UCSD-AML1 (cell line): ENCODE measurements around the gene MIAT.
A peak's percentile ranks its signal among the peaks of the same experiment; 100 is the strongest.

Source experiments
- DNase-seq: peaks from one replicate; lab custom pipeline; 2025; ENCODE audit not compliant: unreplicated experiment; lab: John Stamatoyannopoulos, UW

The MIAT gene

DNA sequence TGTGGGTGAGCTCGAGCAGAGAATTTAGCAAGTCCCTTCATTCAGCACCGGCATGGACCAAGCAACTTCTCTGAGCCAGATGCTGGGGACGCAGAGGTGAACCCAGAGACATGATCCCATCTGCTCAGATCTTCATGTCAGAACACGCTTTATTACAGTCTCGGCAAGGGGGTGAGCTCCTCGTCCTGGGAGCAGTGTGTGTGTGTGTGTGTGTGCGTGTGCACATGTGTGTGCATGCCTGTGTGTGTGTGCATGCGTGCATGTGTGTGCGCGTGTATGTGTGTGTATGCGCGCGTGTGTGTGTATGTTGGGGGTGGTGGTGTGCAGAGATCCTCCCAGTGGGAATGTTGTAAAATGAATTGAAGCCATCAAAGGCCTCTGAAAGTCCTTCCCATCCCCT, 9.8 kb downstream of the MIAT start:
- DNase-seq: no peak

DNA sequence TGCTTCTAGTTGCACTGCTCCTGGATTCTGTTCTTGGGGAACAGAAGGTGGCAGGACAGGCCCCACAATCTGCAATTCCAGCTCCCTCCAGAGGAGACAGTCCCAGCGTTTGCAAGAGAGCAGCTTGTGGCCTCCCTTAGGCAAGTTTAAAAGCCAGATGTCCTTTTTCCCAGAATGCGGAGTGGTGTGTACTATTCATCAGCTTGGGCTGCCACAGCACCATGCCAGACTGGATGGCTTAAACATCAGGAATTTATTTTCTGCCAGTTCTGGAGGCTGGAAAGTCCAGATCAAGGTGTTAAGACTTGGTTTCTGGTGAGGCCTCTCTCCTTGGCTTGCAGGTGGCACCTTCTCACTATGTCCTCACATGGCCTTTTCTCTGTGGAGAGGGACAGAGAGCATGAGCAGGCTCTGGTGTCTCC, 11.7 kb downstream of the MIAT start:
- DNase-seq: peak; percentile 46

DNA sequence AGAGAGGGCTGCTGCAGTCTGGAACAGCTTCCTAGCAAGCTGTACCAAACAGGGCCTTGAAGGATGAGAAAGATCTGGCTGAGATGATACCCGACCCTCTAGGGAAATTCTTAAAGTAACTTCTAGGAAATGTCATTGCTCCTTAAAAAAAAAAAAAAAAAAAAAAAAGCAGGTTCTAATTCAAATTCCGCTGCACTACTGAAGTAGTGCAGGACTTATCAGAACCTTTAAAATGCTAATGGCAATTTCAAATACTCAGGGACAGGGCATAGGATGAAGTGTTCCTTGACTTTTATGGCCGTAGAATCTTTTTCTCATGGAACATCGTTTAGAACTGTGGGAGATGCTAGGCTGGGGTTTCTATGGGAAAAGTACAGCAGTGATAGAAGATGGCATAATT, 13.1 kb downstream of the MIAT start:
- DNase-seq: no peak

DNA sequence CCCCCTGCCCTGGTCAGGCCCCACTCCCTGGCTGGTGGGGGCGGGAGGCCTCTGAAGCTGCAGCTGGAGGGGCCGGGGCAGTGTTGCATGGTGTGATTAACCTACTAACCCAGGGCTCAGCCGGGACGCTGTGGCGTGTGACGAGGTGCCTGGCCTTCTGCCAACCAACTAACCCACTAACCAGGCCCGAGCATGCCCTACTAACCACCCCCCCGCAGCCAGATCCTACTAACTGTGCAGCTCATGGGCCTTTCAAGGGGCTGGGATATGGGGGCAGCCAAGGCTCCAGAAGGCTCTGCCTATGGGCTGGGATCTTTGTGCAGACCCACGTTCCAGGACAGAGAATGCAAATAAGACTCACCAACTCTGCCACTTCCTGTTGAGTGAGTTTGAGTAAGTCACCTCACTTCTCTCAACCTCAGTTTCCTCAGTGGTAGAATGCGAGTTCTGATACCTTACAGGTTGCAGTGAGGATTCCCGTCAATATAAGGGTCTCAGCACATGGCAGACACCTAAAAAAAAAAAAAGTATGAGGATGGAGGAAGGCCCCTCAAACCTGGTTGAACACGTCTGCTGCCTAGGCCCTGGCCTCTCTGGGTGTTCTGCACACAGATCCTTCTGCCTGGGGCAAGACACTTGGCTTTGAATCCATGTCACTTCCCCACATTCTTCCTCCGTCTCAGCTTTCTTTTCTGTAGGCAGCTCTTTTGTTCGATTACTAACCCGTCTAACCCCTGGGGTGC, 14.1 kb downstream of the MIAT start:
- peak; percentile 33 for DNase-seq

DNA sequence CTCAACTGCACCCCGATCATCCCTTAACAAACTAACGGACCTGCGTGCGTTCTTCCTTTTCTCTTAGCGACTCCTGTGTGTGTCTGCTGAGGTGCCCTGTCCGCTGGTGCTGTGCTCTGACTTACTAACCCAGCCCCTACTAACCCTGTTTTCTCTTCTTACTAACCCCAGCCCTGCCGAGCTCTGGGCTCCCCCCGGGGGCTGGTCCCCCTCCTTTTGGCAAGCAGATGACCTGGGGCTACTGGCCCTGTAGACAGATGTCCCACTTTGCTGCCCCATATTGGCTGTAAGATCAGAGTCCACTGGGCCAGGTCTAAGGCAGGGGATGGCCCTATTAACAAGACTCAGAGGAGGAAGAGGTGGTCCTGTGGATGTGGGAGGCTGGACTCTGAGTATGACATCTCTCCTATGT, 14.7 kb downstream of the MIAT start:
- DNase-seq: no peak

DNA sequence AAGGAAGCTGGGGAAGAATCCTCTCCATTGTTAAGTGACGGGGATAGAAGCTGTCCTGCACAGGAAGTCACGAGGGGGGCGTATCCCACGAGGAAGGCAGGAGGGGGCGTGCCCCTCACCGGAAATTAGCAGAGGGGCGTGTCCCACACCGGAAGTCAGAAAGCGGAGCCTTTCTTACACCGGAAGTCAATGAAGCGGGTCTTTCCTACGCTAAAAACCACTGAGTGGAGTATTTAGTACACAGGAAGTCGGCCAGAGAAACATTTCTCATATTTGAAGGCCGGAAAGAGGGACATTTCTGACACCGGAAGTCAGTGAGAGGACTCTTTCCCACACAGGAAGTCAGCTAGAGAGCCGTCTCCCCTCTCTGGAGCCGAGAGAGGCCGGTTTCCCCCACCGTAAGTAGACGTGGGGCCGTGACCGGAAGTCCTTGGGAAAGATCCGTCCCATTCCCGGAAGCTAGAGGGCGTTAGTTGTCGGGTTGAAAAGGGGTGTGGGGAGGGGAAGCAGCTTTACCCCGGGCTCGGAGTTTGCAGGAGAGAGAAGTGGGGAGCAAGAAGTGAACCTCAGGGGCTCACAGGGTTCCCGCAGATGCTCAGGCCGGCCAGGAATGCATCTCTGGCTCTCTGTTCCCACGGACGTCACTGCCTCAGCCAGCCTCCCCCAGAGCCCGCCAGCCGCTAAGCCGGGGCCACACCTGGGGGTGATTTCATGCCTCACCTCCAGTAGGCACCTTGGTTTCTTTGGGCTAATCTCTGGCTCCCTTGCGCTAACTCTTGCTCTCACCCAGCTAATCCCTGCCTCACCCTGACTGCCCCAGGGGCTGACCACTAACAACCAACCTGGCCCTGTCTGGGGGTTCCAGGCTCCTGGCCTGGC, 15.4 kb downstream of the MIAT start:
- DNase-seq: peak; percentile 97

DNA sequence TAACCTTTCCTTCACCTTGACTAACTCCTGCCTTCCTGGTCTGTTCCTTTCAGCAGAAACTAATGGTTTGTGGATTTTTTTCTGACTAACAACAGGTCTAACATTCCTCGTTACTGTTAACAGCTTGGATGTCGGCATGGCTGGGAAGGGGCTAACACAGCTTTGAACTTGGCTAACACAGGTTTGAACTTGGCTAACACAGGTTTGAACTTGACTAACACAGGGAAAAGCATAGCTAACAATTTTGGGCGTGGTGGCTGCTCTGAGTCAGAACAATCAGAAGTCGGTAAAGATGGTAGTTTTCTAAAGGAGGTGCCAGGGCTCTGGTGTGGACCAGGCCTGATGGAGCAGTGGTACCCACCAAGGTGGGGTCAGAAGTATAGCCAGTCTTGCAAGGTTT, 16.1 kb downstream of the MIAT start:
- DNase-seq: no peak

DNA sequence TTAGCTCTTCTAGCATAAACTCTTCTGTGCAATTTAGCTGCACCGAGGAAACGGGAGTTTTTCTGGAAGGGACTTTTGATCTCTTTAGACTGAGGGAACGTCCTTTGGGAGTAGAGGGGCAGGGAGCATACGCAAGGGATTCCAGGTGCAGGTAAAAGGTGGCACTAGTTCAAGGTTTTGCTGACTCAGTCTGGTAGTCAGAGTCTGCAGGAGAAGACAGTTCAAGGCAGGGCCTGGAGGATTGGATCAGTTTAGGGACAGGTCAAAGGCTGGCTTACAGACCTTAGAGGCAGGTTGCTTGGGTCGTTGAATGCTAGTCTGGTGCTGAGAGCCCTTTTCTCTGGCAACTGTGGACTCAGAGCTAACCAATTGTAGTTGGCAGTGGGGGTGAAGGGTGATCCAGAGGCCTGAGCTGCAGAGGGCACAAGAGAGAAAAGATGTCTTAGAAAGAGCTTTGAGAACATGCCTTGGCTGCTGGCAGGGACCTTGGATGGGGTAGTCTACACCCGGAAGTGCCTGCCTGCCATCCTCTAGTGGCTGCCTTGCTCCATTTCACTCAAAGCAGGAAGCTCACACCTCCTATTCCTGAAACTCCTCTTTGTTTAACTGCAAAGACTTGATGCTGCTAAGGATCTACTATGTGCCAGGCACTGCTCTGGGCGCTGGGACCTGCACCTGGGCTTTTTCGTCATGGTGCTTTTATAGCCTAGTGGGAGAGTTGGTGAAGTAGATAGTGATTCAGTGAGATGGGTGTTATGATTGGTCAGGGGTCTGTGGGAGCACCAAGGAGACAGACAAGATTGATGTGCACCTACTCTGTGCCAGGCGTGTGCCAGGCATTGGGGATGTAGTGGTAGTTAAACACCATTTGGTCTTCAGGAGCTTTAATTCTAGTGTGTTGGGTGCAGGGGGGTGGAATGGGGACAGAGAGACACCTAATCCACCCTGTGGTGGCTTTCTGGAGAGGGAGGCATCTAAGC, 17.1 kb downstream of the MIAT start:
- peak; percentile 51 for DNase-seq

DNA sequence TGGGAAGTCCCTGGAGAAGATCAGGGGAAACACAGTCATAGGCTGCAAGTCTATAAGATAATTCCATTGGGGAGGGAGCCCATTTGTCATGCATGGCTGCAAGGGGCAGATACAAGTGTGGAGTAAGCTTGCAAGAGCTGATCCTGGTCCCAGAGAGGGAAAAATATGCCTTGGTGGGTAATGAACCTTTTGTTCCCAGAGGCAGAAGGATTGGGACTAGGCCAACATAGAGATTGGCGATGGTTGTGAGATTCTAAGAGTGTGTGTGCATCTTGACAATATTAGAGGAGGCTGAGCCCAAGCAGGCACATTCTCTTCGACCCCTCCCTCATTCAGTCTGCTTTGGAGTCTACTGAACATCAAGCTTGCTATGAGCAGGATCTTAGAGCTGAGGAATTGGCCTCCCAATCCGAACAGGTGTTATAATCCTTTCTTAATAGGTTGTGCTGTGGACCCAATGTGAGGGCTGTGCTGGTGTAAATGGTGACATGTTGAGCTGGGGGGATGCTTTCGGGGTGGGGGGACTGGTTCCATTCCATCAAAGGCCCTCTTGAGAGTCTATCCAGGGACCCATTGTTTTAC, 18.4 kb downstream of the MIAT start:
- no peak for DNase-seq

DNA sequence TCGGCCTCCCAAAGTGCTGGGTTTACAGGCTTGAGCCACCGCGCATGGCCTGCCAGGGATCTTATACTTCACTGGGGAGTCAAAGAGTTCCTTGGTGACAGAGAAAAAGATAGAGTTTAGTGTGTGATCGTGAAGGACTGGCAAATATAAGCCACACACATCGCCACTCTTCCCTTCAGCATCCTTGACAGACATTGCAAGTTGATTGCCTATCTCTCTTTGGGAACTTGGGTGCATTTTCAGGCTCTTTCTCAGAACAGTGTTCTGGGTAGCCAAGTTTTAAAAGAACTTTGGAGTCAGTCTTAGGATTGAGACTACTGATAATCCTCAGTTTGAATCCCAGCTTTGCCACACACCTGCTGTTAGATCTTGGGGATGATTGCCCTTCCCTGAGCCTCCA, 19.8 kb downstream of the MIAT start:
- DNase-seq: no peak

DNA sequence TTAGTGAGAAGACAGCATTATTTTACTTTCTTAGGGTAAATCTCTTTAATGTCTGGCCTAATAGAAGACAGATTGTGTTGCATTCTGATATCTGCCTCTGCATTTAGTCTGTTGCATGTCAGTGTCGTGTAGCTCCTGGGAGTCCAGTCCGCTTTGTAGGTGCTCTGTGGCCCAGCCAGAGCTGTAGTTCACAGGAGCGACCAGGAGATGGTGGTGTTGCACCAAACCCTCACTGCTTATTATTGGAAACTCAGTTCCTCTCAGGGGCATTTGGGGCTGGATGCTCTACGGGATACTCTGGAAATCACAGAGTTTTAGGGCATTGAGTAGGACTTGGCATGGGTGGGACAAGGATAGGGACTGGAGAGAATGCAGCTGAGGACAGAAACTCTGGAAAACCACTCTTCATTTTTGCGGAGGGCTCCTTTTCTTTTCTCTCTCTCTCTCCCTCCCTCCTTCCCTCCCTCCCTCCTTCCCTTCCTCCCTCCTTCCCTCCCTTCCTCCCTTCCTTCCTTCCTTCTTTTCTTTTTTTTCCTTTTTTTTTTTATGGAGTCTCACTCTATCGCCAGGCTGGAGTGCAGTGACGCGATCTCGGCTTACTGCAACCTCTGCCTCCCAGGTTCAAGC, 21.7 kb downstream of the MIAT start:
- peak; percentile 77 for DNase-seq

DNA sequence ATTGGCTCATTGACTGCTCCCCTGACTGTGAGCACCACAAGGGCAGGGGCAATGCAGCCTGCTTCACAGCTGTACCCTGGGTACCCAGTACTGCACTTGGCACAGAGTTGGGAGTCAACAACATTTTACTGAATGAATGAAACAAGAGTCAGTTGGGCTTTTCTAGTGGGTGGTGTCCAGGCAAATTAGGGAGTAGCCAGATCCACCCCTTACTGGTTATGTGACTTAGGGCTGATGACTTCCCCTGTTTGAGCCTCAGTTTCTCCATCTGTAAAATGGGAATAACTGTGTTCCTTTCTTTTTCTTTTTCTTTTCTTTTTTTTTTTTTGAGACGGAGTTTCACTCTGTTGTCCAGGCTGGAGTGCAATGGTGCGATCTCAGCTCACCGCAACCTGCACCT, 23.1 kb downstream of the MIAT start:
- DNase-seq: no peak

DNA sequence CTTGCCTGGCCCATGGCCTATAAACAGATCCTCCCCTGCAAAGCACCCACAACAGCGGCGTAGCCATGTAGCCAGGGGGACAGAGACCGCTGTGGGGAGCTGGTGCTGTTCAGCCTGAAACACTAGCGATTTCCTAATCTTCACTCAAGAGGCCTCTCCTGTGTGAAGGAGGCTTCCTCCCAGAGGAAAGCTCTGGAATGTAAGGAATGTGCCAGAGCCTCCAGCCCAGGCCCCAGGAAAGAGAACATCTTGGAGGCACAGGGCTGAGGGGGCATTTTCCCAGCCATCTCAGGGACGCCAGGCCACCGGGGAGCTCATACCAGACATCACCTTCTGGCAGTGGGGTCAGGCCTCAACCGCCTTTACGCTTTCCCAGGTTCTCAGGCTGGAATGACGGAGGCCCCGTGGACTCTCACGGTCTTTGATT, 24.0 kb downstream of the MIAT start:
- no peak for DNase-seq

DNA sequence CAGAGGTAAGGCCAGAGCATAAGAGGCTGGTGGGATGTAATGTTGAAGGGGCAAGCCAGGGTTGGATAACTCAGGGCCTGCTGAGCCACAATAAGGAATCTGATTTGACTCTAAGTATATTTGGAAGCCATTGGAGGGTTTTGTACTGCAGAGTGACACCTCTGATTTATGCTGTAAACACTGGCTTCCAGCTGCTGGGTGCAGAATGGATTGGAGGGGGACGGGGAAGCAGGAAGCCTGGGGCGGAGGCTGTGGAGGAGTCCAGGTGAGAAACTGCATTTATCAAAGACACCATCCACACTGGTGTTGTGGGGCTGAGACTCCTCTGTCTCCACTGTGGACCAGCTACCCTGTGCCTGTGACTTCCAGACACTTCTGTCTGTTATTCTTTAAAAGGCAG, 26.8 kb downstream of the MIAT start:
- DNase-seq: no peak

DNA sequence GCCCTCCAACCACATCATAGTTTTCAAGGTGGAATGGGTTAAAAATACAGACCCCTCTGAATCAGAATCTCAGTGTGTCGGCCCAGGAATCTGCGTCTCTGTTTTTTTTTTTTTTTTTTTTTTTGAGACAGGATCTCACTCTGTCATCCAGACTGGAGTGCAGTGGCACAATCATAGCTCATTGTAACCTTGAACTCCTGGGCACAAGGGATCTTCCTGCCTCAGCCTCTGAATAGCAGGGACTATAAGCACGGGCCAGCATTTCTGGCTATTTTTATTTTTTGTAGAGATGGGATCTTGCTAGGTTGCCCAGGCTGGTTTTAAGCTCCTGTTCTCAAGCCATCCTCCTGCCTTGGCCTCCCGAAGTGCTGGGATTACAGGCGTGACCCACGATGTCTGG, 28.2 kb downstream of the MIAT start:
- DNase-seq: no peak

DNA sequence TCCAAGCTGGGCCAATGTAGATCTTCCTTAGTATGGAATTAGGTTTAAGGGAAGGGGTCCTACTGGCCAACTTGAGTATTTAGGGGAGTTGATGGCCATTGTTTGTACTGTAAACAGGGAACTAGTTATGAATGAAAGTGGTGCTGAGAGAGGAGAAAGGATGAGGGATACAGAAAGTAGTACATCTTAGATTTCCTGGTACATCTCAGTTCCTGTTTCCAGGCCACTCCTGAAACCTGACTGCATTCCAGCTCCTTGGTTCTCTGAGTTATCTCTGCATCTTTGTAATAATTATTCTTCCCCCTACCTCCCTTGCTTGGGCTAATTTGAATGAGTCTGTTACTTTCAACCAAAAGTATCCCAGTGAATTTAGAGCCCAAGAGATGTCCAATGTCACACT, 30.1 kb downstream of the MIAT start:
- no peak for DNase-seq

DNA sequence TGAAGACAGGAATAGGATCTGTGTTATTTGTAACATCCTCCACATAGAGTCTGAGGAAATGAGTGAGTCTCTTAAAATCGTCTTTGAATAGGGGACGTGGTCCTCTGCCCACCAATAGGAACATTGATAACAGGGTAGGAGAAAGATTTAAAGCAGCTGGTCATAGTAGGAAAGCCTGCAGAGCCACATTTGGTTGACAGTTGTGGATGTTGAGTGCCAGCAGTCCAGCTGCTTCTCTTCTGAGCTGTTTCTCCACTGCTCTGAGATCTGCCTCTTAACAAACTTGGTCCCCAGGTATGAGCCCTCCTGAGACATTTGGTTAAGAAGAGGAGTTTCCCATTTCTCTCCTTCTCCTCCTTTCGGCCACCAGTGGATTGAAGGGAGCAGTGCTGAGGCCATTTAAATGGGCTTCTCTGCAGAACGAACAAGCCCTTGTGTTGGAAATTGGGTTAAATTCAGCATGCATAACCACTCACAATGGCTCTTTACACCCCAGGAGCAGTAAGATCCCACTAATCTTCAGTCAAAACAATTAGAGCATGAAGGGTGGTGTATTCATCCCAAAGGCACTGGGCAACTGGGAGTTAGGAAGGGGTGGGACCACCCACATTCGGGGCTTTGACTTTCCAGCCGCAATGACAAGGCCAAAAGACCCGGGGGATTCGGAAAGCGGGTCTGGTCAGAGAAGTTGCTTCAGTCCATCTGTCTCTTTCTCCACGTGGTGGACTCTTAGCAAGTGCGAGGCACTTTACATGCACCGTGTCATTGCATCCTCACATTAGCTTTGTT, 32.3 kb downstream of the MIAT start:
- DNase-seq: no peak

DNA sequence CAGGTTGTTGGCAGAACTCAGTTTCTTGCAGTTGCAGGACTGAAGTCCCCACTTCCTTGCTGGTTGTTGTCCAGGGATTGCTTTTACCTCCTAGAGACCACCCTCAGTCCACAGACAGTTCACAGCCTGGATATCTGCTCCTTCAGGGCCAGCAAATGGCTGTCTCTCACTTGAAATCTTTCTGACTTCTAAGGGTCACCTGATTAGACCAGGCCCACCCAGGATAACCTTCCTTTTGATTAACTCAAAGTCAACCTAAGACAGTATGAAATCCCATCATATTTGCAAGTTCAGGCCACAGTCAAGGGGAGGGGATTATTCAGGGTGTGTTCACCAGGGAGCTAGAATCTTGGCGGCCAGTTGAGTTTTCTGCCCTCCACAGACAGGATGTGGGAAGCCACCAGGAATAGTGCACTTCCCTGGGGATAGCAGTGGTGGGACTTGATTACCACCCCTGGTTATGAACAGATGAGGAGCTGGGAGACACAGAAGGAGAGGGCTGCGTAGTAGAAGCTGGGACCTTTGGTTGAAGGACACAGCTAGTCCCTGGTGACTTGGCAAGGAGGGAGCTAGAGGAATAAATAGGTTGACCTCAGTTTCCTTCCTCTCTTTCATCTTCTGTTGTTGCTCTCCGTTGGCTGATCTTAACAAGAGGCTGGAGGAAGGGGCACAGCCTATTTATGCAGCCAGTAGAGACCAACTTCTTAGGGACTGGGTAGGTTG, 33.4 kb downstream of the MIAT start:
- peak; percentile 24 for DNase-seq

DNA sequence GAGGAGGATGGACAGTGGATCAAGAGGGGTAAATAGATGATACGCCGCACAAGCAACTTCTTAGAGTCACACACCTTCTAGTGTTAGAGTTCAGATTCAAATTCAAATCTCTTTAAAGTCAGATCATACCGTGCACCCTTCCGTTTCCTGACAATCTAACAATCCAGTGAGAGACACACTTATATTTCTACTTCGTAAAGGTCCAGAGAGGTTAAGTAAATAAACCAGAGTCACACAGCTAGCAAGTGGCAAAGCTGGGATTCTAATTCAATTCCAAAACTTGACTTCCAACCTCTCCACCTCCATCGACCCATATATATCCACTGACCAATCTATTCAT, 34.0 kb downstream of the MIAT start:
- no peak for DNase-seq
